HPDE6-E6E7 (cell line): ENCODE results near the gene KLHDC10.
"Not testable (repeated sequence)": the region's sequence is repeated elsewhere in the genome, so short reads cannot be mapped to it uniquely, and the experiment has no call there.

ENCODE experiments used
- DNase-seq: peaks from one replicate; pipeline ENCODE4 v3.0.0; 2011; ENCODE audit warnings: missing footprints; ENCODE audit errors: extremely low spot score

Gene KLHDC10

GRCh38 chr7:130141161-130141883 is 71.0 kb downstream of the KLHDC10 start:
- no peak for DNase-seq

DNA sequence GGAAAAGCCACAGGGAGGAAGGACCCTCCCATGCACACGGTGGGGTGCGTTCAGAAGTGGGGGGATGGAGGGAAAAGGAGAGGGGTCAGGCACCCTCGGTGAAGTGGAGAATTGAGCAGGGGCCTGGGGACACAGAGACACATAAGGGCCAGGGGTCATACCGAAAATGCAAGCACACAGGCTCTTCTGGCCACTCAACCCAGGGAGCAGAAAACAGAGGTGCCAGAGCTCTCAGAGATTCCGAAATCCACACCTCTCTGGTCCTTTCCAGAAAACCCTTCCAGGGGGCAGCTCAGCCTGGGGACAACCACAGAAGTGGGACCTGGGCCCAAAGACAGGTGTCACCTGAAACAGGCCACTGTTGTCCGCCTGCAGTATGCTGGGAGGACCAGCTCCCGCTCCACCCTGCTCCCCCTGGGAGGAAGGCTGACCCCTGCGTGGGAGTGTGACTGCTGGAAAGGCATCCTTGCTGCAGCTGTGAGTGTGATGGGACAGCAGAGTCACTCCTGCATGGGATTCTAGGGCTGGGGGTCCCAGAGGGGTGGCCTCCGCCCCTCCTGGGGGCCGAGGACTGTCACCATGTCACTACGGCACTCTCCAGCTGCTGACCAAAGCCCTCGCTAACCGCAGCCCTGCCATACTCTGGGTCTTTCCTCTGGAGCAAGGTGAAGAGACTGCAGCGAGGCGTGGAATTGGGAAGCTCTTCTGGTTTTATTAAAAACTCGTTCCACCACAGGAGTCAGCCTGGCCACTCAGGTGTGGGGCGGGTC is 71.7 kb downstream of the KLHDC10 start:
- no peak for DNase-seq

DNA sequence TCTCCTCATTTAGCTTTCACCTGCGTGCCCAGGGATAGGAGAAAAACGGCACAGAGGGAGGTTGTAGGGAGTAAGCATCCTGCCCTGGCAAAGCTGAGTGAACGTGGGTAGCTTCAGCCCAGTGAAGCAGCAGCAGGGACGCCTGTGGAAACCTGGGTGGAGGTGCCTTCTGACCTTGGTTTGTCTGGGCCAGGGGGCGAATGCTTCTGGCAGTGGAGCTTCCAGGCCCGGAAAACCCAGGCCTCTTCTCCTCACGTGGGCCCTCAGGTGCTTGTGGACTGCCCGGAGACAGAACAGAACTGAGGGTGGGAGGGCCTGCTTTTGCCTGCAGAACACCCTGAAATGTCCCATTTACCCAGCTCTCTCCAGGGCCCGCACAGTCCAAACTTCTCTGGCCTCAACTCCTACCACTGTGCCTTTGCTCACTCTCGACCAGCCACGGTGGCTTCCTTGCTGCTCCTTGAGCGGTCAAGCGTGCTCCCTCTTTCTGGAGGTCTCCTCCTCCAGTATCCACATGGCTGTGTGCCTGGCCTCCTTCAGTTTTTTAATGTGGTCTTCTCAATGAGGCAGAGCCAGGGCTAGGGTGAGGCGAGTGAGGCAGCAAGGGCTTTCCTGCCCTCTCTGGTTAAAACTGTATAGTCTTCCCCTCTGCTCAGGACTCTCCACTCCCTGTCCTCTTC is 72.5 kb downstream of the KLHDC10 start:
- no peak for DNase-seq

GRCh38 chr7:130143334-130143732 is 73.0 kb downstream of the KLHDC10 start:
- DNase-seq: no peak

GRCh38 chr7:130143986-130144311 is 73.6 kb downstream of the KLHDC10 start:
- no peak for DNase-seq

DNA sequence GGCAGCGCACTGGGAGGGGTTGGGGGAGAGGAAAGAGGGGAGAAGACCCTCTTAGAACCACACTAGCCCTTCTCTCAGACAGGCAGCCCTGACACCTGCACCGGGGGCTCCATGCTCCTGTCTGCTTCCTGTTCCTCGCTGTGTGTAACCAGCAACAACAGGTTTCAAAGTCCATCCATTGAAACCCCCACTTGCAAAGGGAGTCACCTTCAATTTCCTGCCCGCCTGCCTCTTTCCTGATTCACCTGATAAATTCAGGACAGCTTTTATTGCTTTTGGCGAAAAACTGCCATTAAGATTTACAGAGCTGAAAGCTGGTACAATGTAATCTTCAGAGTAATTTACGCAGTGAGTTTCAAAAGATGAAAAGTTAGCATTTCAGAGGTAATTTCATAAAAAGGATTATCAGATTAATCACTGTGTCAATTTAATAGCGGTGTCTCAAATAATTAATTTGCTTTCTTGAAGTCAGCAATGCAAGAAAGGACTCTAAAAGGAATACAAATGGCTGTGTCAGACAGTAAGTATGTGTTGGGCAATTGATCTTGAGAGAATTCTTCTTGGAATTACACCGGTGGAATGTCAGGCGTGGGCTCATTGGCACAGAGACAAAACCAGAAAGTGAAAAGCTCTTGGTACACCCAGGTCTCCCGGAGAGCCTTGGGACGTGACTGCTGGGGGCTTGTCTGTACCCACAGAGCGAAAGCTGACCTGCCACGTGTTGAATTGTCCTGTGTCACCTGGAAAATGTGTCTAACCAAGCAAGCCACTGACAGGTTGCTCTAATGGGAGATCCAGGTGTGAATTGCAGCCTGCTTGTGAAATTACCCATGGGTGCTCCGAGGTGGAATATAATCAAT is 74.2 kb downstream of the KLHDC10 start:
- no peak for DNase-seq

DNA sequence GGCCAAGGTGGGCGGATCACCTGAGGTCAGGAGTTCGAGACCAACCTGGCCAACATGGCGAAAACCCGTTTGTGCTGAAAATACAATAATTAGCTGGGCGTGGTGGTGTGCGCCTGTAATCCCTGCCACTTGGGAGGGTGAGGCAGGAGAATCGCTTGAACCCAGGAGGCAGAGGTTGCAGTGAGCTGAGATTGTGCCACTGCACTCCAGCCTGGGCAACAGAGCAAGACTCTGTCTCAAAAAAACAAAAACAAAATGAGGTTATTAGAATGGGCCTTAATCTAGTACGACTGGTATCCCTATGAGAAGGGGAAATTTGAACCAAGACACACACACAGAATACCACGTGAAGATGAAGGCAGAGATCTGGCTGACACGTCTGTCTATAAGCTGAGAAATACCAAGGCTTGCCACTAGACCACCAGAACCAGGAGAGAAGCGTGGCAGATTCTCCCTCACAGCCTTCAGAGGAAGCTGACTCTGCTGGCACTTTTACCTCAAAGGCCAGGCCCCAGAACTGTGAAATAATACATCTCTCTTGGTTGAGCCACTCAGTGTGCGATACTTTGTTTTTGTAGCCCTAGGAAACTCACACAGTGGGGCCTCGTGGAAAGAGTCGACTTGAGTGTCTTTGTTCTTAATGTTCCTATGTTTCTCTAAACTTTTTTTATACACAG is 75.2 kb downstream of the KLHDC10 start:
- no peak for DNase-seq

DNA sequence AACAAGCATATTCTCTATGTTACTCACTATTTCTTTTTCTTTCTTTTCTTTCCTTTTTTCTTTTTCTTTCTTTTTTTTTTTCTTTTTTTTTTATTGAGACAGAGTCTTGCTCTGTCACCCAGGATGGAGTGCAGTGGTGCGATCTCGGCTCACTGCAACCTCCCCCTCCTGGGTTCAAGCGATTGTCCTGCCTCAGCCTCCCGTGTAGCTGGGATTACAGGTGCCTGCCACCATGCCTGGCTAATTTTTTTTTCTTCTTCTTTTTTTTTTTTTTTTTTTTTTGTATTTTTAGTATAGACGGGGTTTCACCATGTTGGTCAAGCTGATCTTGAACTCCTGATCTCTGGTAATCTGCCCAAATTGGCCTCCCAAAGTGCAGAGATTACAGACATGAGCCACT is 75.8 kb downstream of the KLHDC10 start:
- not testable (repeated sequence) for DNase-seq

- no peak for DNase-seq
Observed at GRCh38 chr7:130146693-130147405, 76.5 kb downstream of the KLHDC10 start.

- DNase-seq: no peak
Observed at GRCh38 chr7:130147710-130148325, 77.5 kb downstream of the KLHDC10 start.

DNA sequence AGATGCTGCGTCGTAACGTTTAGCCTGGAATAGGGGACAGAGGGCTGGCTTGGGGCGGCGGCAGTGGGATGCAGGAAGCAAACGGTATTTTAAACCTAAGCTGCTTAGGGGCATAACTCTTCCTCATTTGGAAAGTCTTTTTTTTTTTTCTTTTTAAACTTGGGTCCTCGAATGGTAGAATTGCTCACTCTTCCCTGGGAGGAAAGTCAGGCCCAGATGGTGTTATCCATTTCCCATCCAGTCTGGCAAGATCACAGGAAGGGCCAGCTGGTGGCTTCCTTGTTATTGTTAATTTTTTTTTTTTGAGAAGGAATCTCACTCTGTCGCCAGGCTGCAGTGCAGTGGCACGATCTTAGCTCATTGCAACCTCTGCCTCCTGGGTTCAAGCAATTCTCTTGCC is 78.2 kb downstream of the KLHDC10 start:
- no peak for DNase-seq

GRCh38 chr7:130149281-130150139 is 79.2 kb downstream of the KLHDC10 start:
- no peak for DNase-seq

- no peak for DNase-seq
Observed at GRCh38 chr7:130150587-130150986, 80.3 kb downstream of the KLHDC10 start.

GRCh38 chr7:130151591-130152492 is 81.5 kb downstream of the KLHDC10 start:
- DNase-seq: no peak

GRCh38 chr7:130152493-130153210 is 82.3 kb downstream of the KLHDC10 start:
- DNase-seq: no peak

DNA sequence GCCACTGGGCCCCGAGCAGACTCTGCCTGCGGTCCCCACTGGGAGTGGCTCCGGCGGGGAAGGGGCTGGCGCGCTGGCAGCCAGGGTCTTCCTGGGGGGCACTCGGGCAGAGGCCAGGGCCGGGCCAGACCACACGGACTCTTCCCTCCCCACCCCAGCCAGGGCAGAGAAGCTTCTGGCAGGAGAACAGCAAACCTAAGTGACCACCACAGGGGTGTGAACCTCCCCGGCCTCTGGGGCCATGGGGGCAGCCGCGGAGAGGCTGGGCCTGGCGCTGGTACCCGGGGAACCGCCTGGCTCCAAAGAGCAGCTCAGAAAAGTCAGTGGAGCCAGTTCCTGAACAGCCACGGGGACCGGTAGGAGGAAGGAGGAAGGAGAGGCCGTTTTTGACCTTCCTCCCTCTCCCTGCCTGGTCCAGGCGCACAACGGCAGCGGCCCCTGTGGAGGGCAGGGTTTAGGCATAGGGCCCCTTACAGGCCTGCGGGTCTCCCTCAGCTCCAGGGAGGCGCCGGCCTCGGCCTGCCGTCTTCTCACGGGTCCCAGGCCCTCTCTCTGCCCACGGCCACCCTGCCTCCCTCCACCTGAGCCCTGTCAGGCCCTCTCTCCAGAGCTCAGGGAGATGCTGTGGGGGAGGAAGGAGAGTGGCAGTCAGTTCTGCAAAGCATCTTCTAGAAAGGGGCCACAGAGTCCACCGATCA is 83.0 kb downstream of the KLHDC10 start:
- no peak for DNase-seq

DNA sequence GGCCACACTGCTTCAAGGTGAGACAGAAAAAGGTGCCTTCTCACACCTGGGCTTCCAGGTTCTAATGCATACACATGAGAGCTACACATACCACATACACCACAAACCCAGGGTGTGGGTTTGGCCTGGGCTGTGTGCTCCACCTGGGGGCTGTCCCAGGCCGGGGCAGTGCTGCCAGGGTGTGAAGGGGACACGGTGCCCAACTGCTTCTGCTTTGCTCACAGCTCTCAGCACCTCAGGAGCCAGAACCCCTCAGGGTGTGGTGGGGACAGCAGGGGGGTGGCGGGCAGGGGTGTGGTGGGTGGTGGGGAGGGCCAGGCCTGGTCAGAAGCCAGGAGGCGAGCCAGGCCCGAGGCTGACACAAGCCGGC is 83.8 kb downstream of the KLHDC10 start:
- DNase-seq: no peak
